Chondrocyte (in vitro differentiated cells): Measurements from ENCODE around the gene EEPD1. TPM values are rescaled to one million over a fixed set of nuclear protein-coding genes. Genes with fewer than 3 reads are reported as not detected.

Experiments used
- DNase-seq: peaks from one replicate; pipeline ENCODE4 v3.0.0; 2021; ENCODE audit warnings: mixed read lengths, low spot score
- H3K27ac Mint-ChIP-seq: one replicate; pipeline ENCODE4 v1.8.0; 2021; ENCODE audit warnings: mild to moderate bottlenecking, moderate library complexity, mixed read lengths; ENCODE audit not compliant: unreplicated experiment
- H3K27me3 Mint-ChIP-seq: 2 replicates; pipeline ENCODE4 v1.8.0; 2021; ENCODE audit warnings: low read depth, mixed read lengths
- H3K36me3 Mint-ChIP-seq: 2 replicates; pipeline ENCODE4 v1.8.0; 2021; ENCODE audit warnings: low read depth, mixed read lengths
- H3K4me1 Mint-ChIP-seq: 2 replicates; pipeline ENCODE4 v1.8.0; 2021; ENCODE audit warnings: low read depth, mild to moderate bottlenecking, mixed read lengths
- H3K4me3 Mint-ChIP-seq: one replicate; pipeline ENCODE4 v1.8.0; 2021; ENCODE audit warnings: mild to moderate bottlenecking, moderate library complexity, mixed read lengths; ENCODE audit not compliant: unreplicated experiment
- H3K9me3 Mint-ChIP-seq: 2 replicates; pipeline ENCODE4 v1.8.0; 2021; ENCODE audit warnings: low read depth, mixed read lengths
- CTCF ChIP-seq: fragments of 200-600 bp; sonication (generic); IDR thresholded peaks from 2 replicates; pipeline ENCODE4 v1.5.0; 2021; ENCODE audit warnings: antibody characterized with exemption, mild to moderate bottlenecking, moderate library complexity
- total RNA-seq: library from RNA; stranded (reverse); gene quantifications from 3 replicates; pipeline ENCODE4 v1.2.1, GENCODE V29; 2021

The EEPD1 gene
- total RNA-seq, 1 donor from 2014 or later: 5.8 TPM

- H3K27me3 Mint-ChIP-seq: no peaks in the 10 kb centered on the region
- no peak for TF ChIP-seq CTCF
- H3K4me3 Mint-ChIP-seq: no peak overlapping the region
- no peak for DNase-seq
- H3K9me3 Mint-ChIP-seq: no peaks in the 10 kb centered on the region
- no peaks in the 10 kb centered on the region for H3K36me3 Mint-ChIP-seq
- H3K4me1 Mint-ChIP-seq: peaks cover 9% of the 10 kb centered on the region
- H3K27ac Mint-ChIP-seq: no peak overlapping the region
Observed at GRCh38 chr7:36272567-36273269, 119.7 kb downstream of the EEPD1 start.

- Mint-ChIP-seq H3K27ac (no peak overlapping the region), H3K4me3 (no peak overlapping the region), H3K4me1 (peaks cover 15% of the 10 kb centered on the region), H3K36me3 (no peaks in the 10 kb centered on the region), H3K27me3 (no peaks in the 10 kb centered on the region), H3K9me3 (no peaks in the 10 kb centered on the region)
- DNase-seq: no peak
- TF ChIP-seq CTCF: no peak
Observed at GRCh38 chr7:36273836-36274235, 120.8 kb downstream of the EEPD1 start.

- H3K27ac Mint-ChIP-seq: no peak overlapping the region
- no peaks in the 10 kb centered on the region for H3K9me3 Mint-ChIP-seq
- DNase-seq: no peak
- H3K36me3 Mint-ChIP-seq: no peaks in the 10 kb centered on the region
- TF ChIP-seq CTCF: no peak
- no peaks in the 10 kb centered on the region for H3K27me3 Mint-ChIP-seq
- H3K4me3 Mint-ChIP-seq: no peak overlapping the region
- H3K4me1 Mint-ChIP-seq: peaks cover 35% of the 10 kb centered on the region
Observed at GRCh38 chr7:36275735-36276284, 122.8 kb downstream of the EEPD1 start.

- no peak for DNase-seq
- Mint-ChIP-seq H3K9me3 (no peaks in the 10 kb centered on the region), H3K4me1 (peaks cover 43% of the 10 kb centered on the region), H3K4me3 (no peak overlapping the region), H3K36me3 (no peaks in the 10 kb centered on the region), H3K27me3 (no peaks in the 10 kb centered on the region), H3K27ac (no peak overlapping the region)
- no peak for TF ChIP-seq CTCF
Observed at GRCh38 chr7:36276428-36277248, 123.6 kb downstream of the EEPD1 start.

GRCh38 chr7:36277249-36277542 lies 124.1 kb downstream of the EEPD1 start:
- Mint-ChIP-seq H3K27me3 (no peaks in the 10 kb centered on the region), H3K9me3 (no peaks in the 10 kb centered on the region), H3K4me1 (peaks cover 49% of the 10 kb centered on the region), H3K4me3 (no peak overlapping the region), H3K27ac (peak overlapping the region; percentile 17), H3K36me3 (no peaks in the 10 kb centered on the region)
- TF ChIP-seq CTCF: no peak
- DNase-seq: no peak
